Central memory CD8-positive, alpha-beta T cell (primary cell): ENCODE data around the gene IQGAP1.
"Not testable (repeated sequence)": the region's sequence is repeated elsewhere in the genome, so short reads cannot be mapped to it uniquely, and the experiment has no call there.

Source experiments
- ATAC-seq: fragments of 150-1000 bp; cut with Tn5 transposase; replicated peaks from 2 replicates; pipeline ENCODE4 v1.10.0; 2022; ENCODE audit warnings: mild to moderate bottlenecking, moderate FRiP score, moderate number of reproducible peaks; ENCODE audit not compliant: poor library complexity, severe bottlenecking; ENCODE audit errors: extremely low read depth
- DNase-seq, 2 donors: peaks; one replicate each; pipeline ENCODE4 v3.0.0; 2021; ENCODE audit warnings: low spot score in 2 of 2
- H3K27ac Mint-ChIP-seq: one replicate; pipeline ENCODE4 v1.8.0; 2022; ENCODE audit warnings: low read depth, mild to moderate bottlenecking, moderate library complexity, mixed read lengths
- H3K27me3 Mint-ChIP-seq: one replicate; pipeline ENCODE4 v1.8.0; 2022; ENCODE audit warnings: mixed read lengths
- H3K36me3 Mint-ChIP-seq: one replicate; pipeline ENCODE4 v1.8.0; 2022; ENCODE audit warnings: mild to moderate bottlenecking, moderate library complexity, mixed read lengths; ENCODE audit not compliant: insufficient read depth
- H3K4me1 Mint-ChIP-seq: one replicate; pipeline ENCODE4 v1.8.0; 2022; ENCODE audit warnings: mixed read lengths
- H3K4me3 Mint-ChIP-seq: one replicate; pipeline ENCODE4 v1.8.0; 2022; ENCODE audit warnings: mild to moderate bottlenecking, moderate library complexity, mixed read lengths
- H3K9me3 Mint-ChIP-seq: one replicate; pipeline ENCODE4 v1.8.0; 2022; ENCODE audit warnings: mixed read lengths

Gene IQGAP1

GRCh38 chr15:90495067-90495466 lies 107.0 kb downstream of the IQGAP1 start:
- peaks cover 83% of the 10 kb centered on the region for H3K36me3 Mint-ChIP-seq
- no peak overlapping the region for H3K27ac Mint-ChIP-seq
- no peaks in the 10 kb centered on the region for H3K27me3 Mint-ChIP-seq

GRCh38 chr15:90496791-90497190 lies 108.7 kb downstream of the IQGAP1 start:
- H3K27me3 Mint-ChIP-seq, result no peaks in the 10 kb centered on the region
- no peak for DNase-seq
- no peak for ATAC-seq
- peaks cover 5% of the 10 kb centered on the region for H3K4me1 Mint-ChIP-seq
- H3K36me3 Mint-ChIP-seq, result peaks cover 84% of the 10 kb centered on the region
- H3K4me3 Mint-ChIP-seq, result no peak overlapping the region
- H3K9me3 Mint-ChIP-seq, result no peaks in the 10 kb centered on the region
- no peak overlapping the region for H3K27ac Mint-ChIP-seq

More at GRCh38 chr15:90495067-90495466, 107.0 kb downstream of the IQGAP1 start:
- ATAC-seq, result no peak
- Mint-ChIP-seq H3K4me1 (peaks cover 5% of the 10 kb centered on the region), H3K4me3 (no peak overlapping the region), H3K9me3 (no peaks in the 10 kb centered on the region)
- DNase-seq, result no peak

GRCh38 chr15:90497376-90497775 lies 109.3 kb downstream of the IQGAP1 start:
- no peak overlapping the region for H3K27ac Mint-ChIP-seq
- no peak overlapping the region for H3K4me3 Mint-ChIP-seq
- H3K27me3 Mint-ChIP-seq, result no peaks in the 10 kb centered on the region
- peaks cover 81% of the 10 kb centered on the region for H3K36me3 Mint-ChIP-seq
- H3K9me3 Mint-ChIP-seq, result no peaks in the 10 kb centered on the region
- ATAC-seq (no peak), DNase-seq (no peak)
- H3K4me1 Mint-ChIP-seq, result peaks cover 5% of the 10 kb centered on the region

- Mint-ChIP-seq H3K4me1 (peaks cover 5% of the 10 kb centered on the region), H3K36me3 (peaks cover 76% of the 10 kb centered on the region), H3K4me3 (no peak overlapping the region), H3K9me3 (no peaks in the 10 kb centered on the region), H3K27ac (no peak overlapping the region), H3K27me3 (no peaks in the 10 kb centered on the region)
- no peak for ATAC-seq
- DNase-seq, result no peak
These were observed 109.9 kb downstream of the IQGAP1 start for GRCh38 chr15:90497912-90498311.

- peaks cover 63% of the 10 kb centered on the region for H3K36me3 Mint-ChIP-seq
- H3K9me3 Mint-ChIP-seq, result no peaks in the 10 kb centered on the region
- H3K4me1 Mint-ChIP-seq, result no peaks in the 10 kb centered on the region
- ATAC-seq, result no peak
- DNase-seq, result no peak
- H3K4me3 Mint-ChIP-seq, result no peak overlapping the region
- H3K27ac Mint-ChIP-seq, result no peak overlapping the region
- H3K27me3 Mint-ChIP-seq, result no peaks in the 10 kb centered on the region
These were observed 112.1 kb downstream of the IQGAP1 start for GRCh38 chr15:90500171-90500570.

- Mint-ChIP-seq H3K27me3 (no peaks in the 10 kb centered on the region), H3K4me1 (no peaks in the 10 kb centered on the region), H3K9me3 (no peaks in the 10 kb centered on the region), H3K36me3 (peaks cover 50% of the 10 kb centered on the region), H3K4me3 (no peak overlapping the region), H3K27ac (no peak overlapping the region)
- no peak for DNase-seq
- no peak for ATAC-seq
These were observed 113.9 kb downstream of the IQGAP1 start for GRCh38 chr15:90501898-90502297.

- H3K27me3 Mint-ChIP-seq, H3K36me3 Mint-ChIP-seq, H3K4me3 Mint-ChIP-seq, H3K4me1 Mint-ChIP-seq, ATAC-seq, DNase-seq, H3K27ac Mint-ChIP-seq, H3K9me3 Mint-ChIP-seq: not testable (repeated sequence)
These were observed 122.7 kb downstream of the IQGAP1 start for GRCh38 chr15:90510781-90511180.

- peak overlapping the region; percentile 19 for H3K4me3 Mint-ChIP-seq
- H3K27ac Mint-ChIP-seq, ATAC-seq: not testable (repeated sequence)
These were observed 123.2 kb downstream of the IQGAP1 start for GRCh38 chr15:90511211-90511618.

GRCh38 chr15:90512276-90512675 lies 124.2 kb downstream of the IQGAP1 start:
- Mint-ChIP-seq H3K27ac (no peak overlapping the region), H3K36me3 (peaks cover 3% of the 10 kb centered on the region), H3K9me3 (no peaks in the 10 kb centered on the region), H3K27me3 (no peaks in the 10 kb centered on the region), H3K4me3 (no peak overlapping the region), H3K4me1 (peaks cover 7% of the 10 kb centered on the region)
- DNase-seq (no peak), ATAC-seq (no peak)

More at GRCh38 chr15:90511211-90511618, 123.2 kb downstream of the IQGAP1 start:
- not testable (repeated sequence) for H3K27me3 Mint-ChIP-seq, H3K4me1 Mint-ChIP-seq, DNase-seq, H3K9me3 Mint-ChIP-seq, H3K36me3 Mint-ChIP-seq

- H3K27me3 Mint-ChIP-seq, result no peaks in the 10 kb centered on the region
- no peak overlapping the region for H3K27ac Mint-ChIP-seq
- no peaks in the 10 kb centered on the region for H3K9me3 Mint-ChIP-seq
- H3K4me3 Mint-ChIP-seq, result no peak overlapping the region
- peaks cover 3% of the 10 kb centered on the region for H3K36me3 Mint-ChIP-seq
- H3K4me1 Mint-ChIP-seq, result peaks cover 7% of the 10 kb centered on the region
- DNase-seq (no peak), ATAC-seq (no peak)
These were observed 124.9 kb downstream of the IQGAP1 start for GRCh38 chr15:90512981-90513380.

GRCh38 chr15:90513448-90513847 lies 125.4 kb downstream of the IQGAP1 start:
- Mint-ChIP-seq H3K4me3 (no peak overlapping the region), H3K27me3 (no peaks in the 10 kb centered on the region), H3K4me1 (peaks cover 7% of the 10 kb centered on the region), H3K27ac (no peak overlapping the region), H3K36me3 (peaks cover 3% of the 10 kb centered on the region), H3K9me3 (no peaks in the 10 kb centered on the region)
- ATAC-seq (no peak), DNase-seq (no peak)

- not testable (repeated sequence) for DNase-seq, H3K36me3 Mint-ChIP-seq, H3K9me3 Mint-ChIP-seq, H3K4me1 Mint-ChIP-seq, H3K27me3 Mint-ChIP-seq, H3K4me3 Mint-ChIP-seq, ATAC-seq, H3K27ac Mint-ChIP-seq
These were observed 125.9 kb downstream of the IQGAP1 start for GRCh38 chr15:90513893-90514292.

GRCh38 chr15:90519688-90520087 lies 131.6 kb downstream of the IQGAP1 start:
- peaks cover 2% of the 10 kb centered on the region for H3K36me3 Mint-ChIP-seq
- no peaks in the 10 kb centered on the region for H3K9me3 Mint-ChIP-seq
- no peaks in the 10 kb centered on the region for H3K4me1 Mint-ChIP-seq
- DNase-seq (no peak), ATAC-seq (no peak)
- H3K4me3 Mint-ChIP-seq, result no peak overlapping the region
- no peak overlapping the region for H3K27ac Mint-ChIP-seq
- H3K27me3 Mint-ChIP-seq, result no peaks in the 10 kb centered on the region

GRCh38 chr15:90520365-90520764 lies 132.3 kb downstream of the IQGAP1 start:
- no peaks in the 10 kb centered on the region for H3K27me3 Mint-ChIP-seq
- H3K27ac Mint-ChIP-seq, result no peak overlapping the region
- DNase-seq, result no peak
- no peaks in the 10 kb centered on the region for H3K9me3 Mint-ChIP-seq
- ATAC-seq, result no peak
- H3K4me1 Mint-ChIP-seq, result no peaks in the 10 kb centered on the region
- H3K4me3 Mint-ChIP-seq, result no peak overlapping the region
- peaks cover 2% of the 10 kb centered on the region for H3K36me3 Mint-ChIP-seq
